Osteoblast (primary cell): ENCODE data around the gene CEP152. TPM values are rescaled to one million over a fixed set of nuclear protein-coding genes. Genes with fewer than 3 reads are reported as not detected.

Experiments used
- DNase-seq: peaks from one replicate; pipeline ENCODE4 v3.0.0; 2011; ENCODE audit warnings: low spot score, mixed read lengths; ENCODE audit not compliant: insufficient read length; ENCODE audit errors: missing footprints
- H2AFZ ChIP-seq: 2 replicates; pipeline ENCODE4 v1.6.0; 2011; ENCODE audit warnings: mild to moderate bottlenecking, low read length
- H3K27ac ChIP-seq: 2 replicates; pipeline ENCODE4 v1.5.1; 2011; ENCODE audit warnings: mild to moderate bottlenecking, low read depth, low read length, moderate library complexity
- H3K27me3 ChIP-seq: 2 replicates; pipeline ENCODE4 v1.6.0; 2012; ENCODE audit warnings: mild to moderate bottlenecking, control low read depth, inconsistent platforms, low read length, moderate library complexity; ENCODE audit not compliant: insufficient read depth
- H3K36me3 ChIP-seq: 2 replicates; pipeline ENCODE4 v1.5.1; 2011; ENCODE audit warnings: mild to moderate bottlenecking, low read length, control low read depth, moderate library complexity; ENCODE audit not compliant: insufficient read depth
- H3K4me1 ChIP-seq: 2 replicates; pipeline ENCODE4 v1.5.1; 2011; ENCODE audit warnings: mild to moderate bottlenecking, low read length, control low read depth, moderate library complexity; ENCODE audit not compliant: insufficient read depth
- H3K4me2 ChIP-seq: 2 replicates; pipeline ENCODE4 v1.6.0; 2011; ENCODE audit warnings: mild to moderate bottlenecking, low read length; ENCODE audit not compliant: insufficient read depth
- H3K4me3 ChIP-seq: fragments of 200-600 bp; sonication (generic); 3 replicates; pipeline ENCODE4 v1.5.1; 2012; ENCODE audit warnings: mild to moderate bottlenecking, low read length, inconsistent platforms; ENCODE audit not compliant: insufficient read depth
- H3K79me2 ChIP-seq: 2 replicates; pipeline ENCODE4 v1.6.0; 2012; ENCODE audit warnings: mild to moderate bottlenecking, low read length, control low read depth, inconsistent platforms; ENCODE audit not compliant: insufficient read depth
- H3K9me3 ChIP-seq: 2 replicates; pipeline ENCODE4 v1.5.1; 2011; ENCODE audit warnings: low read depth, low read length, control low read depth
- H4K20me1 ChIP-seq: 2 replicates; pipeline ENCODE4 v1.6.0; 2012; ENCODE audit warnings: mild to moderate bottlenecking, low read length, control low read depth; ENCODE audit not compliant: insufficient read depth
- total RNA-seq: library from RNA; depleted of rRNA; stranded (reverse); fragments of >200 nt; gene quantifications from 2 replicates; pipeline ENCODE4 v1.2.3, GENCODE V29; 2012
- TF ChIP-seq, protein P1 (sequence below): IDR thresholded peaks from 2 replicates; pipeline ENCODE4 v1.5.1; 2011; ENCODE audit warnings: mild to moderate bottlenecking, low read depth, low read length, moderate library complexity; ENCODE audit errors: extremely low read depth

CEP152 gene
- total RNA-seq, 1 donor = 4.3 TPM

DNA sequence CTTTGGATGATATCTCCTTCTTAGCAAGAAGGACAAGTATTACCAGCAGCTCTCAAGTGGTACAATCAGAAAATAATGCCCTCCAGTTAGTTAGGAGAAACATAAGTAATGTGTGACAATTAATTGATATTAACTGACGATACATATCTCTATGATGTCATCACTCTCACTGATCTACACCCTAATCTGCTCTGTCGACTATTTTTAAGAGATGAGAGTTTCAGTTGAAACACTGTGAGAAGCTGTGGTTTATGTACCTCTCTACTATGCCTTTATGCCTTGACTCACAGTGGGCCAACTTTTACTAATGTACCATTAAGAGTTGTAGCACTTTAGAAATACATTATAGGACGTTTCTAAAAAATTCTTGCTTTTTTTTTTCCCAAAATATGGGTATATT is 8.6 kb downstream of the CEP152 start:
- no peak overlapping the region for H3K4me2 ChIP-seq
- H3K79me2 ChIP-seq = peaks cover 60% of the 10 kb centered on the region
- H3K9me3 ChIP-seq = no peaks in the 10 kb centered on the region
- no peak overlapping the region for H2AFZ ChIP-seq
- no peak for DNase-seq
- no peaks in the 10 kb centered on the region for H3K36me3 ChIP-seq
- TF ChIP-seq, protein P1, sequence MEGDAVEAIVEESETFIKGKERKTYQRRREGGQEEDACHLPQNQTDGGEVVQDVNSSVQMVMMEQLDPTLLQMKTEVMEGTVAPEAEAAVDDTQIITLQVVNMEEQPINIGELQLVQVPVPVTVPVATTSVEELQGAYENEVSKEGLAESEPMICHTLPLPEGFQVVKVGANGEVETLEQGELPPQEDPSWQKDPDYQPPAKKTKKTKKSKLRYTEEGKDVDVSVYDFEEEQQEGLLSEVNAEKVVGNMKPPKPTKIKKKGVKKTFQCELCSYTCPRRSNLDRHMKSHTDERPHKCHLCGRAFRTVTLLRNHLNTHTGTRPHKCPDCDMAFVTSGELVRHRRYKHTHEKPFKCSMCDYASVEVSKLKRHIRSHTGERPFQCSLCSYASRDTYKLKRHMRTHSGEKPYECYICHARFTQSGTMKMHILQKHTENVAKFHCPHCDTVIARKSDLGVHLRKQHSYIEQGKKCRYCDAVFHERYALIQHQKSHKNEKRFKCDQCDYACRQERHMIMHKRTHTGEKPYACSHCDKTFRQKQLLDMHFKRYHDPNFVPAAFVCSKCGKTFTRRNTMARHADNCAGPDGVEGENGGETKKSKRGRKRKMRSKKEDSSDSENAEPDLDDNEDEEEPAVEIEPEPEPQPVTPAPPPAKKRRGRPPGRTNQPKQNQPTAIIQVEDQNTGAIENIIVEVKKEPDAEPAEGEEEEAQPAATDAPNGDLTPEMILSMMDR = no peak
- H3K27ac ChIP-seq = peak overlapping the region; percentile 68
- H3K27me3 ChIP-seq = no peaks in the 10 kb centered on the region
- H4K20me1 ChIP-seq = no peaks in the 10 kb centered on the region
- H3K4me3 ChIP-seq = no peak overlapping the region
- peaks cover 34% of the 10 kb centered on the region for H3K4me1 ChIP-seq

DNA sequence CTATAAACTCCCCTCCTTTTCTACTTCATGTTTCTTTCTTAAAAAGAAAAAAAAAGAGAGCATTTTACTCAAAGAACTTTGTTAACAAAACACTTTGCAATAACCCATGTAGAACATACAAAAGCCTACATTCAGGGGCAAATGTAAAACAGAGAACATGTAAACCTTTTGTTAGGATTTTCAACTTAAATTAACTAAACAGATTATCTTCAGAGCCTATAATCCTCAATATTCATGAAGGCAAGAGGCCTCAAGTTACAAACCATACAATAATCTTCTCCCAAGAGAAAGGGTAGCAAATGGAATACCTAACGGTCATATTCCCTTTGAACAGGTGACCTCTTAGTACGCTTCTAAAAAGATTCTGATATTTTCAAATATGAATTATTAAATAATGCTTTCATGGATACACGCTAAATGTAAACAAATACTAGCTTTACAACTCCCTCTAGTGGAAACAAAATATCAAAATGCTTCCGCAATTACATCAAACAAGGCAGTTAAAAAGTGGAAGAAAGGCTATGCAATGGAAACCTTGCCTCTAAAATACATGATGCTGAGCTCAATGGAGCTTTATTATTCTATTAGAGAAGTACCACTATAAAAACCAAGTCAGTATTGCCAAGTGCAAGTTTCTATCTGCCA is 9.9 kb downstream of the CEP152 start:
- Histone ChIP-seq H3K4me2 (peak overlapping the region; percentile 32), H3K4me3 (no peak overlapping the region), H3K27me3 (no peaks in the 10 kb centered on the region), H4K20me1 (no peaks in the 10 kb centered on the region), H3K27ac (peak overlapping the region; percentile 9), H3K36me3 (no peaks in the 10 kb centered on the region), H3K4me1 (peaks cover 32% of the 10 kb centered on the region), H2AFZ (peak overlapping the region; percentile 21), H3K79me2 (peaks cover 50% of the 10 kb centered on the region), H3K9me3 (no peaks in the 10 kb centered on the region)
- peak; percentile 76 for DNase-seq
- TF ChIP-seq, protein P1 = peak; percentile 65

DNA sequence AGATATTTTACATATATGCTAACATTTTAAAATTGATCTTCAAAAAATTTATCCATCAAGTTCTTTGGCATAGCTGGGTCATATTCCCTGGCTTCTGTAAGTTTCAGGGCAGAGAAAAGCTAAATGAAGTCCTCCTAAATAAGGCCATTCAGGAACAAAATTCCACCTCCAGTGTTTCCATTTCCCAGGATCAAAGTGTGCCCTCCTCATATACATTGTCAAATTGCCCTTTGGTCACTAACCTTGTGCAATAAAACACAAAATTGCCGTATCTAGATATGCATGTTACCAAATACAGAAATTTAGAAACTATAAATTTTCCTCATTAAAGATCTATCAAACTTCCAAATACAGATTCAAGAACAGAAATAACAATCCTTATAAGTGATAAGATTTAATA is 10.6 kb downstream of the CEP152 start:
- H3K4me2 ChIP-seq = no peak overlapping the region
- peaks cover 49% of the 10 kb centered on the region for H3K79me2 ChIP-seq
- no peaks in the 10 kb centered on the region for H3K9me3 ChIP-seq
- no peak overlapping the region for H3K27ac ChIP-seq
- peak overlapping the region; percentile 8 for H2AFZ ChIP-seq
- no peaks in the 10 kb centered on the region for H3K27me3 ChIP-seq
- H3K36me3 ChIP-seq = no peaks in the 10 kb centered on the region
- H4K20me1 ChIP-seq = no peaks in the 10 kb centered on the region
- no peak overlapping the region for H3K4me3 ChIP-seq
- TF ChIP-seq, protein P1 = no peak
- DNase-seq = no peak
- peaks cover 26% of the 10 kb centered on the region for H3K4me1 ChIP-seq

DNA sequence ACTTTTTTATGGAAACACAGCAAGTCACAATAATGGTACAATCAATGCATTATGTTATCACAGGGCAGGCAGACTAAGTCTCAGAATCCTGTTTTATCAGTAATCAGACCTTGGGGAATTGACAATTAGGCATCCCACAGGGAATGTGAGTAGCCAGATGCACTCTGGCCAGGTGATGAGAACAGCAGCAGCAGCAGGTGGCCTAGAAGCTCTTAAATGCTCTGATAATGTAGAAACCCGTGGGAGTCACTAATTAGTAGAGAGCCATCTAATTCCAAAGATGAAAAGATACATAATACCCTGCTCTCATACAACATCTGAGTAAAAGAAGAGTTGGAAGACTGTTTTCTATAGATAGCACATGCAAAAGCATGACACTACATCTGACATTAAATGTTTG is 12.6 kb downstream of the CEP152 start:
- no peak overlapping the region for H2AFZ ChIP-seq
- no peaks in the 10 kb centered on the region for H3K27me3 ChIP-seq
- peaks cover 33% of the 10 kb centered on the region for H3K4me1 ChIP-seq
- no peak overlapping the region for H3K27ac ChIP-seq
- H3K9me3 ChIP-seq = no peaks in the 10 kb centered on the region
- no peaks in the 10 kb centered on the region for H3K36me3 ChIP-seq
- no peaks in the 10 kb centered on the region for H4K20me1 ChIP-seq
- TF ChIP-seq, protein P1 = no peak
- H3K79me2 ChIP-seq = peaks cover 34% of the 10 kb centered on the region
- no peak overlapping the region for H3K4me3 ChIP-seq
- DNase-seq = no peak
- H3K4me2 ChIP-seq = peak overlapping the region; percentile 67
